B cell (primary cell): ENCODE measurements around the gene LITAFD.

Experiments used
- CTCF ChIP-seq: fragments of 200-600 bp; IDR thresholded peaks from one replicate; pipeline ENCODE4 v1.8.0; 2022; ENCODE audit warnings: antibody characterized with exemption, mild to moderate bottlenecking
- EZH2 ChIP-seq: IDR thresholded peaks from 2 replicates; pipeline ENCODE4 v1.6.1; 2012; ENCODE audit warnings: borderline replicate concordance, low read depth, mild to moderate bottlenecking, moderate library complexity, low read length; ENCODE audit not compliant: insufficient read depth, poor library complexity, severe bottlenecking

- TF ChIP-seq CTCF, result no peak
- no peak for TF ChIP-seq EZH2
Observed at GRCh38 chr16:8865145-8865882, 16.8 kb upstream of the LITAFD start.
